Large intestine (tissue), 3 donors: ENCODE data around the gene SMYD3. TPM values are rescaled to one million over a fixed set of nuclear protein-coding genes. Genes with fewer than 3 reads are reported as not detected.
"Not testable (repeated sequence)": the region's sequence is repeated elsewhere in the genome, so short reads cannot be mapped to it uniquely, and the experiment has no call there.

Source experiments
- DNase-seq, 2 donors: peaks; one replicate each; pipeline versions ENCODE4 v3.0.0 to v3.0.0-alpha.2; 2013
- H3K27ac ChIP-seq: one replicate; pipeline ENCODE4 v1.5.1; 2013; ENCODE audit warnings: low read length
- H3K27me3 ChIP-seq: 2 replicates; pipeline ENCODE4 v1.6.1; 2013; ENCODE audit warnings: low read length; ENCODE audit not compliant: control insufficient read depth, insufficient read depth
- H3K36me3 ChIP-seq: 2 replicates; pipeline ENCODE4 v1.6.1; 2013; ENCODE audit warnings: low read length; ENCODE audit not compliant: control insufficient read depth, insufficient read depth
- H3K4me1 ChIP-seq: one replicate; pipeline ENCODE4 v1.6.1; 2013; ENCODE audit warnings: low read length; ENCODE audit not compliant: control insufficient read depth, insufficient read depth
- H3K4me3 ChIP-seq: one replicate; pipeline ENCODE4 v1.5.1; 2013; ENCODE audit warnings: low read length
- H3K9me3 ChIP-seq: one replicate; pipeline ENCODE4 v1.6.1; 2013; ENCODE audit warnings: mild to moderate bottlenecking, low read depth, low read length, moderate library complexity; ENCODE audit not compliant: control insufficient read depth
- WGBS: methylation state at CpG from one replicate; pipeline ENCODE4 v1.1.5; 2013; ENCODE audit warnings: low lambda C conversion rate; ENCODE audit not compliant: insufficient coverage; 5-methylcytosine and 5-hydroxymethylcytosine counted together
- polyA plus RNA-seq: library from polyadenylated mRNA; unstranded; fragments of 120-200 nt; gene quantifications from one replicate; pipeline ENCODE4 v1.2.1, GENCODE V29; 2013

SMYD3 gene
- polyA plus RNA-seq, 1 donor = 12.0 TPM

DNA sequence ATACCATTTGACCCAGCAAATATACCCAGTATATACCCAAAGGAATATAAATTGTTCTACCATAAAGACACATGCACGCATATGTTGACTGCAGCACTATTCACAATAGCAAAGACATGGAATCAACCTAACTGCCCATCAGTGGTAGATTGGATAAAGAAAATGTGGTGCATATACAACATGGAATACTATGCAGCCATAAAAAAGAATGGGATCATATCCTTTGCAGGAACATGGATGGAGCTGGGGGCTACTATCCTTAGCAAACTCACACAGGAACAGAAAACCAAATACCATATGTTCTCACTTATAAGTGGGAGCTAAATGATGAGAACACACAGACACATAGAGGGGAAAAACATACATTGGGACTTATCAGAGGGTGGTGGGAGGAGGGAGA, 766.7 kb downstream of the SMYD3 start:
- not testable (repeated sequence) for H3K4me3 ChIP-seq, H3K27me3 ChIP-seq, H3K36me3 ChIP-seq, H3K9me3 ChIP-seq, H3K4me1 ChIP-seq, H3K27ac ChIP-seq, DNase-seq
- no CpG with 5 or more reads among the region's 1 CpG for WGBS

DNA sequence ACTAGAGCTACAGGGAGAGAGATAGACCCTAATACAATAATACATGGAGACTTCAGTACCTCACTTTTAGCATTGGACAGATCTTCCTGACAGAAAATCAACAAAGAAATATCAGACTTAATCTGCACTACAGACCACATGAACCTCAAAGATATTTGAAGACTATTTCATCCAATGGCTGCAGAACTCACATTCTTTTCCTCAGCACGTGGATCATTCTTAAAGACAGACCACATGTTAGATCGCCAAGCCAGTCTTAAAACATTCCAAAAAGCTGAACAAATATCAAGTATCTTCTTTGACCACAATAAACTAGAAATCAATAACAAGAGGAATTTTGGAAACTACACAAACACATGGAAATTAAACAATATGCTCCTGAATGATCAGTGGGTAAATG, 776.3 kb downstream of the SMYD3 start:
- DNase-seq = no peak
- WGBS = 79% methylated on average over 2 of the region's 2 CpGs
- H3K4me3 ChIP-seq = no peak overlapping the region
- H3K27me3 ChIP-seq = no peaks in the 10 kb centered on the region
- H3K9me3 ChIP-seq = peaks cover 4% of the 10 kb centered on the region
- no peak overlapping the region for H3K27ac ChIP-seq
- H3K36me3 ChIP-seq = no peaks in the 10 kb centered on the region
- no peaks in the 10 kb centered on the region for H3K4me1 ChIP-seq

DNA sequence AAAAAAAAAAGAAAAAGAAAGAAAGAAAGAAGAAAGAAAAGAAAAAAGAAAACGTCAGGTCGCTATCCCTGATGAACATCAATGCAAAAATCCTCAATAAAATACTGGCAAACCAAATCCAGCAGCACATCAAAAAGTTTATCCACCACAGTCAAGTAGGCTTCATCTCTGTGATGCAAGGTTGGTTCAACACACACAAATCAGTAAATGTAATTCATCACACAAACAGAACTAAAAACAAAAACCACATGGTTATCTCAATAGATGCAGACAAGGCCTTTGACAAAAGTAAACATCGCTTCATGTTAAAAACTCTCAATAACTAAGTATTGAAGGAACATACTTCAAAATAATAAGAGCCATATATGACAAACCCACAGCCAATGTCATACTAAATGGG, 779.0 kb downstream of the SMYD3 start:
- not testable (repeated sequence) for DNase-seq, H3K4me3 ChIP-seq, H3K36me3 ChIP-seq, H3K27me3 ChIP-seq, H3K9me3 ChIP-seq, H3K27ac ChIP-seq, H3K4me1 ChIP-seq
- WGBS = 100% methylated on average over 1 of the region's 3 CpGs

DNA sequence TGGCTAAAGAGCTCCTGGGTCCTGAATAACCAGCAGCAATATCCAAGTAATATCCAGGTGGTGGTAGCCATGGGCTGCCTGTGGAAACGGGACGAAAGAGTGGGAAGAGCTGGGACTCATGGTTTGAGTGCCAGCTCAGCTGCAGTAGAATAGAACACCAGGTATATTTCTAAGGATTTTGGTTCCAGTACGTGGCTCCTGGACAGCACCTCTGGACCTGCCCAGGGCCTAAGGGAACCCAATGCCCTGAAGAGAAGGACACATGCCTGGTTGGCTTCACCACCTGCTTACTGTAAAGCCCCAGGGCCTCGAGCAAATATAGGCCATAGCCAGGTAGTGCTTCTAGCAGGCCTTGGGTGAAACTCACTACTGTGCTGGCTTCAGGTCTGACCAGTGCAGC, 785.6 kb downstream of the SMYD3 start:
- H3K4me1 ChIP-seq = no peaks in the 10 kb centered on the region
- WGBS = no CpG with 5 or more reads among the region's 4 CpGs
- H3K36me3 ChIP-seq = no peaks in the 10 kb centered on the region
- H3K9me3 ChIP-seq = no peaks in the 10 kb centered on the region
- no peak for DNase-seq
- no peak overlapping the region for H3K27ac ChIP-seq
- no peak overlapping the region for H3K4me3 ChIP-seq
- no peaks in the 10 kb centered on the region for H3K27me3 ChIP-seq

DNA sequence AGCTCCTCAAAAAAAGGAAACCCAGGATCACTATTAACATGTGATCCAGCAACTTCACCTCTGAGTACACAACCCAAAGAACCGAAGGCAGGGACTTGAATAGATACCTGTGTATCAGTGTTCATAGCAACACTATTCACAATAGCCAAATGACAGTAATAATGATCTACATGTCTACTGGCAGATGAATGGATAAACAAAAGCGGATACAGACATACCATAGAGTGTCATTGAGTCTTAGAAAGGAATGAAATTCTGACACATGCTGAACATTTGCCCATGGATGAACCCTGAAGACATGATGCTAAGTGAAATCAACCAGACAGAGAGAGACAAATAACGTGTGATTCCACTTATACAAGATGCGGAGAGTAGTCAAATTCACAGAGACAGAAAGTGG, 788.1 kb downstream of the SMYD3 start:
- no peak for DNase-seq
- no peaks in the 10 kb centered on the region for H3K4me1 ChIP-seq
- H3K9me3 ChIP-seq = no peaks in the 10 kb centered on the region
- no peaks in the 10 kb centered on the region for H3K27me3 ChIP-seq
- H3K36me3 ChIP-seq = no peaks in the 10 kb centered on the region
- H3K4me3 ChIP-seq = no peak overlapping the region
- WGBS = 88% methylated on average over 1 of the region's 4 CpGs
- H3K27ac ChIP-seq = no peak overlapping the region

- Histone ChIP-seq H3K36me3 (no peaks in the 10 kb centered on the region), H3K9me3 (no peaks in the 10 kb centered on the region), H3K27ac (no peak overlapping the region), H3K4me3 (no peak overlapping the region), H3K27me3 (no peaks in the 10 kb centered on the region), H3K4me1 (no peaks in the 10 kb centered on the region)
- no peak for DNase-seq
- WGBS = no CpG with 5 or more reads among the region's 3 CpGs
Measured at GRCh38 chr1:245718123-245718522, 789.0 kb downstream of the SMYD3 start.

DNA sequence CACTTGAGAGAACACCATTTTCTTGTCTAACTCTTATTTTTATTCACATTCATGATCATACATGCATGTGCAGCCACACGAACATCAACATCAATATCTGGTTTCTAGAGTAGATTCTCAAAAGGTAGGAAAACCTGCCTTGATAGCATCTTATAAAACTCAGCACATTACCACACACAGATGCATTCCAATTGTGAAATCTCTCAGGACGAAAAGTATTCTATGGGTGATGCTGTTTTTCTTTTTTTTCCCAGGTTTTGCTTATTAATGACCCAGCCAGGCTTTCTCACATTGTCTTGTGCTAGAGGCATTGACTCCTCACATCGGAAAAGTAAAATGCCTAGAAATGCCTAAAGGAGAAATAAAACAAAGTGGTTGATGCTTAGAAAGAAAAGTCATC, 789.5 kb downstream of the SMYD3 start:
- no peak overlapping the region for H3K4me3 ChIP-seq
- no peaks in the 10 kb centered on the region for H3K36me3 ChIP-seq
- no peak overlapping the region for H3K27ac ChIP-seq
- no peaks in the 10 kb centered on the region for H3K9me3 ChIP-seq
- no peaks in the 10 kb centered on the region for H3K4me1 ChIP-seq
- 100% methylated on average over 1 of the region's 3 CpGs for whole genome bisulfite sequencing
- H3K27me3 ChIP-seq = no peaks in the 10 kb centered on the region
- DNase-seq = no peak

DNA sequence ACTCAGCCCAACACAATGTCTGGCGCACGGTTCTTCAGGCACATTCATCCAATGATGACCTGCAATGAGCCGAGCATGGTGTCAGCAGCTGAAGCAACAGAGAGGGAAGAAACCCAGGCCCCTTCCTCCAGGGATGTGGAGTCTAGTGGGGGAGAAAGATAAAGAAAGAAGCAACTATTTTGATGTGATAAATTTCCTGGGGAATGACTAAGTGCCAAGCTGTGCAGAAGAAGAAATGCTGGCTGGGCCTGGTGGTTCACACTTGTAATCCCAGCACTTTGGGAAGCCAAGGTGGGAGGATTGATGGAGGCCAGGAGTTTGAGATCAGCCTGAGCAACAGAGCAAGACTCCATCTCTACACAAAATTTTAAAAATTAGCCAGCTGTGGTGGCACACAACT, 790.5 kb downstream of the SMYD3 start:
- WGBS = no CpG with 5 or more reads among the region's 3 CpGs

DNA sequence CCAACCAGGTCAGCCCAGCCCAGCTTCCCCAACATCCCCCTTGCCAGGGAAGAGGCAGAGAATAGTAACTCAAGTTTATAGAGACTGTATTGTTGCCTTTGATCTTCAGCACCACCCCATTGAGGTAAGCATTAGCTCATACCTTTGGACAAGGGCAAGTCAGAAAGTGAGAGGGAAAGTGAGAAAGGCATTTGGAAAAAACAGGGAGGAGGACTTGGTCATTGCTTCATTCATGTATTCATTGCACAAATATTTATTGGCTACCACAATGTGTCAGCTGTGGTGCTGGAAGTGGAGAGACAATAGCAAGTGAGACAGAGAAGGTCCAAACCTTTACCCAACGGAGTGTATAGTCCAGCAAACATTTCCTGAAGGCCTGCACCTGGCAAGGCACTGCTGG, 791.1 kb downstream of the SMYD3 start:
- Histone ChIP-seq H3K27me3 (no peaks in the 10 kb centered on the region), H3K9me3 (no peaks in the 10 kb centered on the region), H3K4me3 (no peak overlapping the region), H3K27ac (no peak overlapping the region), H3K36me3 (no peaks in the 10 kb centered on the region), H3K4me1 (no peaks in the 10 kb centered on the region)
- WGBS = no CpG with 5 or more reads among the region's 1 CpG
- peak; percentile 16 to 41 for DNase-seq

More for the DNA sequence above, 790.5 kb downstream of the SMYD3 start:
- H3K9me3 ChIP-seq = no peaks in the 10 kb centered on the region
- H3K36me3 ChIP-seq = no peaks in the 10 kb centered on the region
- H3K4me3 ChIP-seq = no peak overlapping the region
- DNase-seq = no peak
- H3K4me1 ChIP-seq = no peaks in the 10 kb centered on the region
- H3K27me3 ChIP-seq = no peaks in the 10 kb centered on the region
- H3K27ac ChIP-seq = no peak overlapping the region

DNA sequence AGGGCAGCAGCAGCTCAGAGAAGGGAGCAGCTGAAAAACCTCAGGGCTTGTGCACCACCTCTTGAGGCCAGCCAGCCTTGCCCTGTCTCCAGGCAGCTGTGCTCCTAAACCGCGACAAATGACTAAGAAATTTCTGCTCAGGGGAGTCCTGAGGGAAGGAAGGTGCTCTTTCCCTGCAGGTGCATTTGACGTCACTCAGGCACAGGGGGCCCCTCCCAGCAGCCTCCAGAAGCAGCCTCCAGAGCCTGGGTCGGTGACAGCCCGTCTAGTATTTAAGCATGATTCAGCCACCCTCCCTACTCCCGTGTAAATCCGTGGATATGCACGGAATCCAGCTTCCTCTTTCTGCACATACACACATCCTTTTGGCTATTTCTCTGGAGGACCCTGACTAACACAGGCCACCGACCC, 791.8 kb downstream of the SMYD3 start:
- DNase-seq = no peak
- no CpG with 5 or more reads among the region's 9 CpGs for WGBS
- no peaks in the 10 kb centered on the region for H3K9me3 ChIP-seq
- no peak overlapping the region for H3K4me3 ChIP-seq
- no peaks in the 10 kb centered on the region for H3K27me3 ChIP-seq
- H3K36me3 ChIP-seq = no peaks in the 10 kb centered on the region
- H3K27ac ChIP-seq = no peak overlapping the region
- H3K4me1 ChIP-seq = no peaks in the 10 kb centered on the region

DNA sequence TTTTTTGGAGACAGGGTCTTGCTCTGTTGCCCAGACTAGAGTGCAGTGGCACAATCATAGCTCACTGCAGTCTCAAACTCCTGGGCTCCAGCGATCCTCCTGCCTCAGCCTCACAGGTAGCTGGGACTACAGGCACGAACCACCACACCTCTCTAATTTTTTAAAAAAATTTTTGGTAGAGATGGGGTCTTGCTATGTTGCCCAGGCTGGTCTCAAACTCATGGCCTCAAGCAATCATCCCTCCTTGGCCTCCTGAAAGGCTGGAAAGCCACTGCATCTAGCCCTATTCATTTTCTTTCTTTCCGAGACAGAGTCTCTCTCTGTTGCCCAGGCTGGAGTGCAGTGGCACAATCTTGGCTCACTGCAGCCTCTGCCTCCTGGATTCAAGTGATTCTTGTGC, 793.1 kb downstream of the SMYD3 start:
- no CpG with 5 or more reads among the region's 3 CpGs for WGBS

More for the DNA sequence above, 793.1 kb downstream of the SMYD3 start:
- H3K27ac ChIP-seq, H3K4me3 ChIP-seq, H3K9me3 ChIP-seq, H3K4me1 ChIP-seq, H3K27me3 ChIP-seq, DNase-seq, H3K36me3 ChIP-seq: not testable (repeated sequence)
